Left kidney (tissue), 2 donors: Measurements from ENCODE around the gene IVL. TPM values are rescaled to one million over a fixed set of nuclear protein-coding genes. Genes with fewer than 3 reads are reported as not detected.

Experiments used
- DNase-seq: peaks from one replicate; pipeline ENCODE4 v3.0.0-alpha.2; 2013
- polyA plus RNA-seq: library from polyadenylated mRNA; unstranded; fragments of 120-200 nt; gene quantifications from one replicate; pipeline ENCODE4 v1.2.1, GENCODE V29; 2013; ENCODE audit not compliant: insufficient read length

Gene IVL
- polyA plus RNA-seq, 1 donor: 0.23 TPM

DNA sequence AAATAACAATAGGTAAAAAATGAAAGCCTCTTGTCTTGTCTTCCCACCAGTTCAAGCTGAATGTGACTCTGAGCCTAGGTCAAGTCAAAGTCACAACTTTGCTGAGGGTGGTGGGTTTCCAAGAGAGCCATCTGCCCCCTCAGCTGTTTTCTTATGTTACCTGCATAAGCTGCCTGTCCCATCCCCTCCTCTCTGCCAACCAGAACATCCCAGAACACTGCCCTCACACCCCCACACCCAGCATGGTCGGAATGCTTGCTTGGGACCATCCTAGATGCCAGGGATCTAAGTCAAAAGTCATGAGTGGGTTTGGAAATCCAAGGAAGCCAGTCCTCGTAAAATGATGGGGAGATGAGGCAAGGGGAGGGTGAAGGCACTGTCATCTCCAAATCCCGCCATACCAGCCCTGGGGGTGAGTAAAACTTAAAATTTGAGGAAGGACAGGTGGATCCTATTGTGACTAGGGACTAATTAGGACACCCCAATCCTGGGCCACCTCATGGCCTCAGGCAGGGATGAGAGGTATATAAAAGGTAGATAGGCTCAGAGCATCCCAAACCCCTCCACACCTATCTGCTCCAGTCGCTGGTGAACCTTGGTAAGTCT, 38.4 kb downstream of the IVL start, which contains the start of gene SPRR5:
Gene SPRR5 (plus strand): TSS at position 556 of the 606 bp plus-strand sequence. CDS start 1,349 bp downstream, outside the sequence.
- DNase-seq: no peak

DNA sequence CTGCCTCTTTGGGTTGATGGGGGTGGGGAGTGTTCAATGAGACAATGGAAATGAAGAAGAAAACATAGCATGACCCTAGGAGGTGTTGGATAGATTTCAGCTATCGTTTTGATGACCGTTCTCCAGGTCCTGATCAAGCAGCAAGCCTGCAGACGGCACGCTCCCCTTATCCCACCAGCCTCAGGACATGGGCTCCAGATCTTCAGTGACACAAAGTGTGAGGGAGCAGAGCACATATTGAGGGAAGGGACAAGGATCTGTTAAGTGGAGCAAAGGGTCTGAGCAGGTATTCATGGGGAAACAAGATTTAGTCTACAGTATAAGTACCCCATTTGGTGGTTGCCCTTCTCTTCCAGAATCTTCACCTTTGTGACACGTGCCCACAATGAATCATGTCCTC, 43.4 kb downstream of the IVL start:
- DNase-seq: no peak

DNA sequence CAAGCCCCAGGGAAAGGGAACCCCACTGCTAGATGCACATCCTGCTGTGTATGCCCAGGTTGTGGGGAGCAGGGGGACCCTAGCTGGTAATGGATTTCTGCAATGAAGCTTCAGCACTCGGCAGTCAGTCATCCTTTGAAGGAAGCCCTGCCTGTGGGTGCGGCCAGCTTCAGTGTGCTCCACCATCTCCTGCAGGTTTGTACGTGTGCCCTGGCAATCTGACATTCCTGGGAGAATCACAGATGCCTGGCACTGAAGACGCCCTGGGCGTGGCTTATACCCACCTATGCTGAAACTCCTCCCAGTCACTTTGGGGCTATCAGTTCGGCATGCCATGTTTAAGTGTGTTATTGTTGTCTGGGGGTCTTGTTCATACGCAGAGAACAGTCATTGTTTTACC, 45.4 kb downstream of the IVL start:
- DNase-seq: no peak

DNA sequence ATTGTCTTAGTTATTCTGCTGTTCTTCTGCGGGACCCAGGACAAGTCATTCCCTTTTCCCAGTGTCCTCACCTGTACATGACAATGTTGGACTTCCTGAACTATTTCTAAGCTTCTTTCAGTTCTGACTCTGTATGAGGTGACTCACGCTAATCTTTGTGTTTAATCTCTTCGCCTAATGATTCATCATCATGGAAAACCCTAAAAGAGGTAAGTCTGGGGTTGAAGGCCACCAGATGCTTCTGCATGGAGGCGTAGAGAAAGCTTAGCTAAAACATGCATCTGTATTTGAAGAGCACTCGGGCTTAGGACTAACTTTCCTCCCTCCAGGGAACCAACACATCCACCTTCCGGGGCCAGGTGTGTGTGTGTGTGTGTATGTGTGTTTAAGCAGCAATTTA, 46.1 kb downstream of the IVL start:
- no peak for DNase-seq

DNA sequence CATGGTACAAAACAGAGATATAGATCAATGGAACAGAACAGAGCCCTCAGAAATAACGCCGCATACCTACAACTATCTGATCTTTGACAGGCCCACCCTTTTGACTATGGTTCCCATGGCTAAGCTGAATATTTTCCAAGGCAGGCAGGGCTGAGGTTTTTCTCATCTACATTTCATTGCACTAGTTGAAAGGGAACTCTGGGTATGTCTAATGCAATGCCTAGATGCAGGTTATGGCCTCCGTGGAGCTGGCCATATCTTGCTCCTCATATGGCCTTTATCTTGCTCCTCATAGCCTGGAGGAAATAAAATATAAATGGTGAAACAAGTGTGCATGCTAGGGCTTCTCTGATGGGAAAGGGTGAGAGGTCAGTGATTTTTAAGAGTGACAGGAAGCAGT, 49.2 kb downstream of the IVL start:
- DNase-seq: no peak

DNA sequence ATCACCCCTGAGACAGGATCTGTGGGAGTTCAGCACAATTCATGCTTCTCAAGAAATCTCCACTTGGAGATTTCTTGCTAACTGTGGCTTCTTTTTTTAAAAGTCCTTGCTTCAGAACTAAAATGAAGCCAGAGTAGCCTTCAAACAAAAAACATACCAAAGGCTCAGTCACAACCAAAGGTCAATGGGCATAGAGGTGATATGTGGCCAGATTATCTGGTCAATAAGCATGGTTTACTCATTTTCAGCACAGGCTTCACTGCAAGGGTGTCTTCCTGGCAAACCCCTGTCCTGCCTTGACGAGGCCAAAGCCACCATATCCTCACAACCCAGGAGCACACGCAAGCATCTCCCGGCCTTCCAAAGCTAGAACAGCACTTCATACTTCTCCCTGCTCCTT, 50.9 kb downstream of the IVL start:
- no peak for DNase-seq

DNA sequence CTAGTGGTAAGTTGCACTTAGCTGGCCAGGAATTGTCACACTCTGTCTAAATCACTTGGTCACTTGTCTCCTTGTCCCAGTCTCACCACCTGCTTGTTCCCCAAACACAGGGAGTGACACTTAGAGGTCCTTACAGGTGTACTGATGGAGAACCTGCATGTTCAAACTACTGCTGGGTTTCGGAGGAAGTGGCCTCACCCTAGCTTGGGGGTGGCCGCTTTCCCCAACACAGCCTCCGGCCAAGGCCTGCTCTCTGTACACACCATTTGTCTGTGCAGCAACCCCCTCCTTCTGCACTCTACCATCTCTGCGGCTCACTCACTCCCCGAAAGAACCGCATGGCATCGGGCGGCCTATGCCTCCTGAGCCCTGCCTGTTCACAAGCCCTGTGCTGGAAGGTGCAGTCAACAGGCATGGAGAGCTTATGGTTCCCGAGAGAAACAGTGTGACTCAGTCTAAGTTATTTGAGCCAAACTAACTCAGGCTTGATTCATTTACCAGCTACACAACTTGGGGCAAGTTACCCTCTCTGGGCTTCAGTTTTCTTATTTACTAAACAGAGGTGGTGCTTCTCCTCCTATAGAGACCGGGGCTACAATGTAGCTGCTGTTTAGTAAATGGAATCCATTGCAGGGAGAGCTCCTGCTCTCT, 51.6 kb downstream of the IVL start:
- no peak for DNase-seq

DNA sequence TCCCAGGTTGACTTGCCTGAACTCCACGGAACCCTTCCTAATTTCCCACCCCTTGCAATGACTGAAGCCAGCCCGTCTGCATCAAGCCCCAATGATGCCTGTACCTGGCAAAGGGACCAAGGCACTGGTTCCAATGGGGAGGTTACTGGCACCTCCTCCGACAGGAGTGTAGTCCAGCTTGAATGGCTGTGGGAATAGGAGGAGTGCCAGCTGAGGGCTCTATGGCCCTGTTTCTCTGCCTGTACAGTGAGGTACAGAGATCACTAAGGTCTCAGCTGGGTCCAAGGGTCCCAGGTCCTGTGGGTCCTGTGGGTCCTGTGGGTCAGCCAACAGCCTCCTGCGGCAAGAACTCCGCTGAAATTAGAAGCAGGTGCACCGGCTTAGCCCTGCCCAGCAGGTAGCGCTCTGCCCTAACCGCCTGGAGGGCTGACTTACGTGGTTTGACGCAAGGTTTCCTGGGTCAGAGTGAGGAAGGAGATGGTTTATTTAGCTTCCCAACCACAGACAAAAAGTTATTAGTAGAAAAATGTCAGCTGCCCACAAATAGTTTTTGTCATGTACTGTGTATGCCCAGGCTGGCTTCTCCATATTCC, 52.2 kb downstream of the IVL start:
- DNase-seq: no peak

Other genes with a start within 250 kb of the IVL start
- not detected for gene LCE2D, start 245.2 kb upstream of the IVL start, polyA plus RNA-seq
- not detected for gene LCE2C, start 233.3 kb upstream of the IVL start, polyA plus RNA-seq
- gene LCE2B, start 222.4 kb upstream of the IVL start, polyA plus RNA-seq: not detected
- gene LCE2A, start 210.2 kb upstream of the IVL start, polyA plus RNA-seq: not detected
- gene LCE4A, start 200.4 kb upstream of the IVL start, polyA plus RNA-seq: not detected
- gene KPRP, start 150.5 kb upstream of the IVL start, polyA plus RNA-seq: not detected
- not detected for gene LCE1F, start 133.4 kb upstream of the IVL start, polyA plus RNA-seq
- not detected for gene LCE1E, start 122.3 kb upstream of the IVL start, polyA plus RNA-seq
- not detected for gene LCE1D, start 111.8 kb upstream of the IVL start, polyA plus RNA-seq
- not detected for gene LCE1C, start 101.9 kb upstream of the IVL start, polyA plus RNA-seq
- not detected for gene LCE1B, start 96.6 kb upstream of the IVL start, polyA plus RNA-seq
- gene LCE1A, start 81.1 kb upstream of the IVL start, polyA plus RNA-seq: not detected
- not detected for gene LCE6A, start 65.7 kb upstream of the IVL start, polyA plus RNA-seq
- gene LCE7A, start 48.5 kb upstream of the IVL start, polyA plus RNA-seq: not detected
- not detected for gene SMCP, start 30.2 kb upstream of the IVL start, polyA plus RNA-seq
- gene SPRR5, start 38.7 kb downstream of the IVL start, polyA plus RNA-seq: not detected
- gene SPRR4, start 62.1 kb downstream of the IVL start, polyA plus RNA-seq: not detected
- gene SPRR1A, start 75.5 kb downstream of the IVL start, polyA plus RNA-seq: not detected
- gene SPRR3, start 93.2 kb downstream of the IVL start, polyA plus RNA-seq: not detected
- gene SPRR1B, start 122.7 kb downstream of the IVL start, polyA plus RNA-seq: not detected
- gene SPRR2D, start 132.6 kb downstream of the IVL start, polyA plus RNA-seq: not detected
- not detected for gene SPRR2A, start 149.0 kb downstream of the IVL start, polyA plus RNA-seq
- gene SPRR2B, start 163.1 kb downstream of the IVL start, polyA plus RNA-seq: not detected
- gene SPRR2E, start 186.0 kb downstream of the IVL start, polyA plus RNA-seq: not detected
- gene SPRR2F, start 205.0 kb downstream of the IVL start, polyA plus RNA-seq: not detected
- gene SPRR2G, start 242.3 kb downstream of the IVL start, polyA plus RNA-seq: not detected